Dedifferentiated amniotic fluid mesenchymal stem cell (primary cell): ENCODE measurements around the gene TOR3A.

Experiments
- DNase-seq: peaks from one replicate; pipeline ENCODE4 v3.0.0-alpha.2; 2016; ENCODE audit errors: extremely low spot score

Gene TOR3A

DNA sequence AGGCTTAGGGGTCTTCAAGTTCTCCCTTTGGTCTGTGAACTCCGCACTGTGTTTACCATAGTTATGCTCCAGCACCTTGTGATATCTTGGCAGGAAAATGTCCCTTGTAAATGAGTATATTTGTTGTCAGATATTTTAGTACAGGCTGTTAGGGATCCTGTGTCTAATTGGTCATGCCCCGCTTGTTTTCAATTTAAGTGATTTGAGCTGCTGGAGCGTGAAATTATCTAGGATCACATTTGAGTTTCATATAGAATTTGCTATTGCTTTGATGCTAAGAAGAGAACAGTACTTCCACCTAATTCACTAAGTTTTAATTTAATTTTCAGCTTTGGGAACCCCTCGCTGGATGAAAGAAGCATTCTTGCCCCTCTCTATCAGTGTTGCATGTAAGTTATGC is 15.4 kb upstream of the TOR3A start:
- DNase-seq, result no peak

DNA sequence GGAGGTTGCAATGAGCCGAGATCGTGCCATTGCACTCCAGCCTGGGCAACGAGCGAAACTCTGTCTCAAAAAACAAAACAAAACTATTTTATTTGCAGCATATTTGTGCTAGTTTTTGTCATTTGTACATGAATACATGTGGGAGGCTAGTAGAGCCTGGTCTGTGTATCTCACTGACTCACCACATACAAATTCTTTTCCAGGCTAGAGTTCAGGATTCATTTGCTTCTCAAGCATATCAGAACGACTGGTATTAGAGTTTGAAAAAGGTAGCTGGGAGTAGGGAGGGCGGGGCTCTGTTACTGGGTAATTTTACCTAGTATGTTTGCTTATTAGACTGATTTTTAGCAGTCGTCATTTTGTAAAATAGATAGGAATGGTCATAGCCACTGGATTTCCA is 4.5 kb upstream of the TOR3A start:
- DNase-seq, result no peak

DNA sequence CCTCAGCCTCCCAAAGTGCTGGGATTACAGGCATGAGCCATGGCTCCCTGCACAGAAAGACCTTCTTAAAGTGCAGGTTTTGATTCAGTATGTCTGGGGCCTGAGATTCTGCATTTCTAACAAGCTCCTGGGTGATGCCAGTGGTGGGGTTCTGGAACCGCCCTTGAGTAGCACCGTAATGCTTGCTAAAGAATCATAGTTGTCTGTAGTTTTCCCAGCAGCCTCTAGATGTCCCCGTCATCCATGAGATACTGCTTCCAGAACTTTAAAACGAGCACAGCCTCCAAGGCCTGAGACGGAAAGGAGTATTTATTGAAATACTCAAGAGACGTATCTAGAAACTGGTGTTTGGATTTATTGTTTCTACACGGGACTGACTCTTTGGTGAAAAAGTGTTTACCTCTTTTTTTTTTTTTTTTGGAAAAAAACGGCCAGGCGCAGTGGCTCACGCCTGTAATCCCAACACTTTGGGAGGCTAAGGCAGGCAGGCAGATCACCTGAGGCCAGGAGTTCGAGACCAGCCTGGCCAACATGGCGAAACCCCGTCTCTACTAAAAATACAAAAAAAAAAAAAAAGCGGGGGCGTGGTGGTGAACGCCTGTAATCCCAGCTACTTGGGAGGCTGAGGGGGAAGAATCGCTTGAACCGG is 2.6 kb upstream of the TOR3A start:
- peak; percentile 79 for DNase-seq

DNA sequence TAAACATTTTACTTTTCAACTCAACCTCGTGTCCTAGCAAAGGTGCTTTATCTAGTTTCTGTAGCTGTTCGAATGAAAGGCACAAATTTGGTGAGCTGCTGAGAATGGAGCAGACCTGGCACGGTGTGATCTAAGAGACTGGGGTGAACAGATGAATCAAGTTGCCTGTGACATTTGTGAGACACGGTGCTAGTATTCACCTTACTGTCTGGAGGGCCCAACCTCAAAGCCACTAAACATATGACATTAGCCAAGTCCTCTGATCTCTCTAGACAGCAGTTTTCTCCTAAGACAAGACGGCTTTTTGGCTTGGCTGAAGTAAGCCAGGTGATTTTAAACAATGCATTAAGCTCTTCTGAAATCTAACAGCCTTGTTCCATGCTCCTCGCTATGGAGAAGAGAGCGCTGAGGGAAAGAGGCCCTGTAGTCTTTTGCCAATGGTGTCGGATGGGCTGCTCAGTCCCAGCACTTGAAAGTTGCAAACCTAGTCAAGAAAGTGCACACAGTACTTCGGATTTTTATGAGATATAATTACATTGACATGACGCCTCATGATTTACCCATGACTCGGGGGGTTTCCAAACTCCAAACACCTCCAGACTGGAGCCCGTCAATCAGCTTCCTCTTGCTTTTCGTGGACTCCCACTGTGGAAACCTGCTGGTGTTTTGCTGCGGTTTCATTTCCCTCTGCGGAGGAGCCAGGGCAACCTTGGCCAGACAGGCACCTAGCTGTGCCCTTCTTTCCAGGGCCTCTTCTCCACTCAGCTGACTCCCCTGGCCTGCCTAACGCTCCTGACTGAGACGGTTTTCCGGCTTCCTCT is 794 bp upstream of the TOR3A start:
- no peak for DNase-seq

DNA sequence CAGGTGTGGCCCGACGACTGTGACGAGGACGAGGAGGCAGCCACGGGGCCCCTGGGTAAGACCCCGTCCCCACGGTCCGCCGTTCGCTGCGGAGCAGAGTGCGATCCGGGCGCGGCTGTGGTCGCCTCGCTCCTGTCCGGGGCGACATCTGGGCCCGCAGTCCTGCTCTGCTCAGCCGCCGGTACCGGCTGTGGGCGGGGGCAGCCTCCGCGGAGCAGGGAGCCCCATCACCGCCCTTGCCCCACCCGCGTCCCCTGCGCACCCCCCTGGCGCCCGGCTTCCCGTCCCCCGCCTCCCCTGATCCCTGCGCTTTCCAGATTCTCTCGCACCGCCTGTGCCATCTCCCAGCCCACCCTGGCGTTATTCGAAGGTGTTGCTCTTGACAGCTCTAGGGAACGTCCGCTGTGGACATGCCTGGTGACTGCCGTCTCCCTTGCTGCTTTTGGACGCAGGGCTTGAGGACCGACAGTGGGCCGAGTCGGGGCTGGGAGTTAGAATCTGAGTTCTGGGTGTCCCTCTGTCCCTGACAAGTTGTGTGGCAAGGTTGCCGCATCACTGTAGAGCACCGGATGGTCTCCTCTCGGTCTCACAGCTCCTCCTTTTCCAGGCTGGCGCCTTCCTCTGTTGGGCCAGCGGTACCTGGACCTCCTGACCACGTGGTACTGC is 596 bp downstream of the TOR3A start:
- DNase-seq, result no peak

DNA sequence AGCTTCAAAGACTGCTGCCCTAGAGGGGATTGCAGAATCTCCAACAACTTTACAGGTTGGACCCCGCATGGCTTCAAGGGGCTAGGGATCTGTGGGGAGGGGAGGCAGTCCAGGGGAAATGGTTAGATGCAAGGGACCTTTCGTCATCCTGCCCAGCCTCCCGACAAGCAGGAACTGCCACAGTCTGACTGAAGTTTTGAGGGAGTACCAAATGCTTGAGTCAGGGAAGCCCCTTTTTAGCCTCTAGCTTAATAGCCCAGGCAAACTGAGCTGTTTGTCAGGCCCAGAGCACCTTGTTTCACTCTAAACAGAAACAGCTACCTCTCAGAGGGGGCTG is 1.1 kb downstream of the TOR3A start:
- no peak for DNase-seq

DNA sequence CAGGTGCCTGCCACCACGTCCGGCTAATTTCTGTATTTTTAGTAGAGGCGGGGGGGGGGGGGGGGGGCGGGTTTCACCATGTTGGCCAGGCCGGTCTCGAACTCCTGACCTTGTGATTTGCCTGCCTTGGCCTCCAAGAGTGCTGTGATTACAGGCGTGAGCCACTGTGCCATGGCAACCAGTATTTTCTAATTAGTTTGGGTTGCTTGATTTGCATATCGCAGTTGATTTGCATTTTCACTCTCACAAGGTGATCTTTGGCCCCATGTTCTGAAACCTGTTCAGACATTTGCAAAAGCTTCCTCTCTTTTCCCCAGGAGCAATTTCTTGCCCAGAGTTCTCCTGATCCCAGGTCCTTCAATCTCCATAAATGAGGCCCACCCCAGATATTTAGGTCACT is 1.7 kb downstream of the TOR3A start:
- no peak for DNase-seq

DNA sequence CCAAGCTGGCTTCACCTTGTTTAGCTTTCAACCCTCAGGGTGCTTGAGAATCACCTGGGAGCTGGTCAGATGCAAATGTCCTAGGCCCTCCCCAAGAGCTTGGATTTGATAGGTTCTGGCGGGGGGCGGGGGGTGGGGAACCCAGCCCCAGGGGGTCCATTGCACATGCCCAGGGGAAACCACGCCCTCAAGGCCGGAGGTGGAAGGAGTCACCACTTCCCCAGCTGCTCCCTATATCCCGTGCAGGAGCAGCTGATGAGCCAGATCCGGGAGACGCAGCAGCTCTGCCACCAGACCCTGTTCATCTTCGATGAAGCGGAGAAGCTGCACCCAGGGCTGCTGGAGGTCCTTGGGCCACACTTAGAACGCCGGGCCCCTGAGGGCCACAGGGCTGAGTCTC is 5.8 kb downstream of the TOR3A start:
- no peak for DNase-seq

DNA sequence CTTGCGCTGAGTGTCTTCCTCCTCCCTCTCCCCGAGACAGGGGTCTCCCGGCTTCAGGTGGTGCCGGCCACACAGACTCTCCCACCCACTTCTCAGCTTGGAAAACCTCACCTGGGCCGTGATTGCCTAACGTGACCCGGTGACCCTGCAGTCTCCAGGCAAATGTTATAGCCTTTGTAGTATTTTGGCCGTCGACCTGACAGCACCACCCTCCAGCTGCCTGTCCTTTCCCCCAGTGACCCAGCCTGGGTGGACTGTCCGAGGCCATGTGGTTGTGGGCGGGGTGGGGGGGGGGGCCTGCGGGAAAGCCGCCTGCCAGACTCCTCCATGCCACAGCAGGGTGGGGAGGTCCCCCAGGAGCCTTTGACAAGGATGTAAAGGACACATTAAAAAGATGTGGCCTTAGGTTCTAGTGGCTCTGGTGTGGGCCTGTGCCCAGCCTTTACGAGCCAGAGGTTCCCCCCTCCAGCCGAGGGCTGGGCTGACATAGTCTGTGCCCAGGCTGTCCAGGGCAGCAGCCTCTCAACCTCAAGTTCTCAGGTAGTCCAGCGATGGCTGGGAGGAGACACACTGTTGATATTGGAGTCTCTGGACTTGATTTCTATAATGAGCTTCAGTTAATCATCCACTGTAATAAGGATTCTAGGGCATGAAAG is 8.1 kb downstream of the TOR3A start:
- DNase-seq, result no peak

DNA sequence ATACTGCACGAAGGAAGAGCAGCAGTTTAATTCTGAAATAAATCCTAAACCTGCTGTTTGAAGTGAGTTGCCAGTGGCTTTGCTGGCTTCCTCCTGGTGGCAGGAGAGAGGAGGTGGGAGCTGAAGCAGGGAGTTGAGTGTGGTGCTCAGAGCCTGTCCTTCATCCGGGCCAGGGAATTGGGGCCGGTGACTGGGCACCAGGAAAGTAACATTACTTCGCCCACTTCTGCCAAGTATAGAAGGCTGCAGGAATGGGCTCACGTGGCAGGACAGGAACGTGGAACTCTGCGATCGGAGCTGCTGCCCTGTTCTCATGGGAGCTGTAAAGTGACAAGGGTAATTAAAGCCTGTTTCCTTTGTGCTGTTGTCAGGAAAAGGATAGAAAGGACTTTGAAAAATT is 8.7 kb downstream of the TOR3A start:
- DNase-seq, result no peak

DNA sequence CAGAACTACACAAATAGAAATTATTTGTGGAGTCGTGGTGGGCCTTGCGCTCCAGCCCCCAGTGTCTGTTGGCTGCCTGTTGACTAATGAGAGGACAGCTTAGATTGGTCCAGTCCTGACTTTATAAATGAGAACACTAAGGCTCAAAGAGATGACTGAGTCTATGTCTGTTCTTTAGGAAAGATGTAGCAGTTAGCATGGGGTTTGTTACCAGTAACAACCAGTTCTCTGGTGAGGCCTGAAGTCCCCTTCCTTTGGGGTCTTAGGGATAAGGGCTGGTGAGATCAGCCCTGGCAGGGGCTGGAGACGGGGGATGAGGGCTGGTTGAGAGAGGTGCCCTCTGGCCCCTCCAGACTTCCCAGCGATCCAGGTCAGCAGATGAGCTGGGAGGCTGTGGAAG is 9.1 kb downstream of the TOR3A start:
- DNase-seq, result no peak

DNA sequence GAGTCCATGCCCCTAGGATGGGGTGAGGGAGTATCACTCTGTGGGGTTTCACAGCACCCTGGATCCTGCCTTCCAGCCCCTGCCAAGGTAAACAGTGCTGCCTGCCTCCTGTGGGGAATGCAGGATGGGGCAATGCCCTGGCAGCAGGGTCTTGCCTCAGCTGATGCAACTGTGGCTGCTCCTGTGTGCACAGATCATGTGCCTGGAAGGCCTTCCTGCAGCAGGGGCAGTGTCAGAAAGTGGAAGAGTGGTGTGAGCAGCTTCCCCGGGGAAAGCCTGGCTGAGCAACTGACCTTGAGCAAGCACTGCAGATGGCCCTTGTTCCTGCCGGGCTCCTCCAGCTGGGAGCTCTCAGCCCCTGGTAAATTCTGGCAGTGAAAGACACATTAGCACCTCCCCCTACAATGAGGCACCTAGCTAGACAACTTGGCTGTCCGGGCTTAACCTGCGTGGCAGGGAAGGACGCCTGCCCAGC is 9.9 kb downstream of the TOR3A start:
- peak; percentile 40 for DNase-seq

DNA sequence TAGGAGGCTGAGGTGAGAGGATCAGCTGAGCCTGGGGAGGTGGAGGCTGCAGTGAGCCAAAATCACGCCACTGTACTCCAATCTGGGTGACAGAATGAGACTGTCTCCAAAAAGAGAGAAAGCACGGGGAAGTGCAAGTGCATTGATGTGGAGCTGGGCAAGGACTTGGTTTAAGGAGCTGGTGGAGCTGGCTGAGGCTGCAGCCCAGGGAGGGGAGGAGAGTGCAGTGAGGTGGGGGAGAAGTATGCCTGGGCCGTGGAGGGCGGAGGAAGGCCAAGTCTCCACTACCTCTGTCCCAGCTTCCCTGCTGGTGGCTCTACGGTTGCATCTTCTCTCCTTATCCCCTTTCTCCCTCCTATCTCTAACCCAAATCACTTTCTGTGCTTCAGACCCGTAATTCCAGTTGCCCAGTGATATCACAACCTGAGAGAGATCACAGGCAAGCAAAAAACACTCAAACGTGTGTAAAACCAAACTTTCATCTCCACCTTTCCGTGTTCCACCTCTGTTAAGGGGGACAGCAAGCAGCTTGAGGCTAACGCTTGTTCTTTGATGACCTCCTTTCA is 11.1 kb downstream of the TOR3A start:
- DNase-seq, result no peak

DNA sequence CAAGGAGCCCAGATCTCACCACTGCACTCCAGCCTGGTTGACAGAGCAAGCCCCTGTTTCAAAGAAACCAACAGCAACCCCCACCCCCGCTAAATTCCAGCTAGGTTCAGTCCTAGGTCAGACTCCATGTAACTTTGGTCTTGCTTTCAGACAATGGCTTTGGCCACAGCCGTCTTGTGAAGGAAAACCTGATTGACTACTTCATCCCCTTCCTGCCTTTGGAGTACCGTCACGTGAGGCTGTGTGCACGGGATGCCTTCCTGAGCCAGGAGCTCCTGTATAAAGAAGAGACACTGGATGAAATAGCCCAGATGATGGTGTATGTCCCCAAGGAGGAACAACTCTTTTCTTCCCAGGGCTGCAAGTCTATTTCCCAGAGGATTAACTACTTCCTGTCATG is 12.9 kb downstream of the TOR3A start:
- DNase-seq, result no peak

DNA sequence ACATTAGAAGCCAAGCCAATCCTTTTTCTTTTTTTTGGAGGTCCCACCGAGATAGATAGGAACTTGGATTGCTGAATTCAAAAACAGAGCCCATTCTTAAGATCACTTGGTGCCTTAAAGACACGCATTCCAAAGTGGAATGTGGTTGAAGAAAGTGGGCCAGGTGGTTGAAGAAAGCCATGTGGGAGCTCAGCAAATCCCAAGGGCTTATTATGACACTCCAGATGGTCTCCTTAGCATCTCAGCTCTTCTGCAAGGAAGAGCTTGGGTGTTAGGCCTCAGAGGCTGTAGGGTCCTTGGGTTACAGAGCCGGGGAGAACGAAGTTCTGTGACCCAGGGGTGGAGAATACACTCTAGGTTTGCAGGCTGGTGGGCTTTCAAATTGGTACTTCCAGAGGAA is 13.5 kb downstream of the TOR3A start:
- DNase-seq, result no peak

DNA sequence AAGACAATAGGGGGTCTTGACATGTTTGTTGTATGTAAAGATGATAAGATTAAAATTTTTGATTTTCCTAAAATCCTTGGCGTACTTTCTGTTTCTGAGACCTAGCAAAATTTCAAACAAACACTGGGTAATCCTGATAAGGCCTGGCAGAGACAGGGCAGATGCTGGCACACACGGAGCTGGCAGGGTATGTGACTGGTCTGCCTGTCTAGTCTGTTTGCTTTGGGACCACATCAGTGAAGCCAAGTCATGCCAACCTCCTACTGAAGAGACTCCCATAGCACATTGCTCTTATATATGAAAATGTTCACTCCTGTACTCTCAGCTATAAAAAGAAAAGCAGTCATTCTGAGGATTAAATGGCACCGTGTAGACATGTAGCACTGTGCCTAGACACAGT is 14.1 kb downstream of the TOR3A start:
- no peak for DNase-seq

DNA sequence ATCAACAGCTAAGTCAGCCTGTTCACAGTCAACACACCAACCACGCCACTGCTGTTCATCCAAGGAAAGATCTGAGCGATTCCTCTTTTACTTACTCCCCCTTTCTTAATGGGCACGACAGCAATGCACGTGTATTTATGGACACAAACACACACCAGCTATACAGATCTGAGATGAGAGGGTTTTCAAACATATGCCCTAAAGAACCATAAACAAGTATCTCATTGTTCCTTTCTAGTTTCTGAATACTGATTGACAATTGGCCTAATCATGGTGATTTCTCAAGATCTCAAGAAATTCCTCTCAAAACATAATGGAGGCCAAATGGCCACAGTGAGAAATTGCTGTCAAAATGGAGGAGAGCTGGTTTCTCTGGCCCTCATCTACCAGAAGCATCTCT is 18.0 kb downstream of the TOR3A start:
- no peak for DNase-seq

DNA sequence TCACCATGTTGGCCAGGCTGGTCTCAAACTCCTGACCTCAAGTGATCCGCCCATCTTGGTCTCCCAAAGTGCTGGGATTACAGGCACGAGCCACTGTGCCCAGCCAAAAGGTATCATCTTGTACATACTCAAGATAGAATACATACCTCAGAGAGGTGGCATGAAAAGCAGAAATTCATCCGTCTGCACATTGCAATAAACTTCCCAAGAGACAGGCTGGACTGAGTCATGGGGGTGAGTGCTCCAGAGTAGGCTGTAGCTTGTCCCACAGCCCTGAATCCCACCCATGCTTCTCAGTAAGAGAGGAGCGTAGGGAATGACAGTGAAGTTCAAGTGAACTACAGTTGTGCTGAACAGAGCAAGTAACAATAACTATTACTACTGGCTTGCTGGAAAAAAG is 19.7 kb downstream of the TOR3A start:
- DNase-seq, result no peak

DNA sequence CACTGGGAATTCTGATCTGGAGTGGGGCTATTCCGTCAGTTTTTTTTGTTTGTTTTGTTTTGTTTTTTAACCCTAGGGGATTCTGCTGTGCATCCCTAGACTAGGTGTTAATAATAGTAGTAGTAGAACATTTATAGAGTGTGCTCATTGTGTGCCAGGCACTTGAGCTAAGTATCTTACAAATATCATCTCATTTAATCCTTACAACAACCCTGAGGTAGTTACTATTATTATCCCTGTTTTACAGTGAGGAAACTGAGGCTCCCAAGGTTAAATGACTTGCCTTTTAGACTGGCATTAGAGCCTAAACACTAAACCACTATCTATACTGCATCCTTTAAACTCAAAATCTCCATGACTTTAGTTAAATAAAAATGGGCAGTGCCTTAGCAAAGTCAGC is 22.1 kb downstream of the TOR3A start:
- no peak for DNase-seq

DNA sequence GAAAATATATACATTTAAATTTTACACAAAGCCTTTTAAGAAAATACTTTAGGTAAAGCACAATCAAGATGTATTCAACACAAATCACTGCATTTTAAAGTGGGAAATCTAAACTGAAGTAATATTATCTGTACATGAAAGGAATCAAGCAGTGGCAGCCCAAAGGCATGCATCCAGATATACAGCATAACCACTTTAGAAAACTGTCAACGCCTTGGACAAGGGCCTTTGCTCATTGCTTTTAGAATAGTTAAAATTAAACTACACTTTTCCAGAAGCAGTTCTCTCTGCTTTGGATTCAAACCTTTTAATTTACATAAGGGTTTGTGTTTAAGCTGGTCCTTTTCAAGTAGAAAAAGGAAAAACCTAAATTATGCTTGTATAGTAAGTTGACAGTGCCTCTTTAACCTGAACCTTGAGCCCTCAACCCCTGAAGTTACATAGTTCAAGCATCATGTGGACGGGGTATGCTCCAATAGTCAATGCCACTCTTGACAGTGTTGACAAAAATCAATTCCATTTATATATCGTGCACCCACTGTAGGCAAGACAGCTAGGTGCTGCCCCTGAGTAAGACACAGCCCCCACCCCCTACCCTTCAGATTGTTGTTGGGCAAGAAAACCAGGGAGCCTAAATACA is 22.9 kb downstream of the TOR3A start:
- no peak for DNase-seq

DNA sequence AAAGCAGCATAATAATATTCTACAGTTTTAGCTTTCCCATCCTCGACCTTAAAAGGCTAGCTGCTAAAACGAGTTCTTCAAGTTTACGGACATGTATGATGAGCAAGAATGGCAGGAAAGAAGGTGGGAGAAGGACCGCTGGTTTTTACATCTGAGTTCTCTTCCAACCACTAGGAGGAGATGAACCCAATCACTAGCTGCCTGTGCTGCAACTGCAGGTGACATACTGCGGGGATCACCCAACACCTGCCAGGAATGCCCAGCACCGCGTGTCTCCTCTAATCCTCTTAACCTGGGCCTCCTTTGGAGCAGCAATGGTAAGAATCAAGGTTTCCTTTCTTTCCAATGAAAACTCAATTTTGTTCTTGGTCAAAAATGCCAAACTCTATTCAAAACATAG is 23.5 kb downstream of the TOR3A start:
- no peak for DNase-seq
